Activated T-helper 2 cell treated with anti-CD3 and anti-CD28 coated beads, Interferon-gamma antibody, Interleukin-2, Interleukin-4, amounts not matched to agents 10 μg/mL and 5 μg/mL and 100 μg/mL, durations not matched to agents 14 hours and 24 hours and 36 hours (primary cell): Measurements from ENCODE around the gene ADAM10. TPM values are rescaled to one million over a fixed set of nuclear protein-coding genes. Genes with fewer than 3 reads are reported as not detected.

Experiments used
- DNase-seq: peaks from one replicate; pipeline ENCODE4 v3.0.0; 2021; ENCODE audit warnings: low spot score
- H3K27ac Mint-ChIP-seq: one replicate; pipeline ENCODE4 v1.8.0; 2021; ENCODE audit warnings: mixed read lengths
- H3K27me3 Mint-ChIP-seq: one replicate; pipeline ENCODE4 v1.8.0; 2021; ENCODE audit warnings: low read depth, mixed read lengths
- H3K36me3 Mint-ChIP-seq: one replicate; pipeline ENCODE4 v1.8.0; 2021; ENCODE audit warnings: low read depth, mixed read lengths
- H3K4me1 Mint-ChIP-seq: one replicate; pipeline ENCODE4 v1.8.0; 2021; ENCODE audit warnings: low read depth, mixed read lengths
- H3K4me3 Mint-ChIP-seq: one replicate; pipeline ENCODE4 v1.8.0; 2021; ENCODE audit warnings: low read depth, mild to moderate bottlenecking, moderate library complexity, mixed read lengths
- H3K9me3 Mint-ChIP-seq: one replicate; pipeline ENCODE4 v1.8.0; 2021; ENCODE audit warnings: mixed read lengths
- intact Hi-C: fragments of 100-400 bp; cut with micrococcal nuclease; formaldehyde crosslinking; loops from one replicate; pipeline ENCODE4 v1.15.1; 2023
- total RNA-seq: library from RNA; stranded (reverse); gene quantifications from 2 replicates; pipeline ENCODE4 v1.2.3, GENCODE V29; 2022

The ADAM10 gene
- total RNA-seq, 1 donor from 2014 or later, result 141 TPM

GRCh38 chr15:58701376-58701775, 48.1 kb downstream of the ADAM10 start:
- no peak overlapping the region for H3K4me3 Mint-ChIP-seq
- peak overlapping the region; percentile 26 for H3K27ac Mint-ChIP-seq
- H3K27me3 Mint-ChIP-seq, result no peaks in the 10 kb centered on the region
- H3K36me3 Mint-ChIP-seq, result peaks cover 93% of the 10 kb centered on the region
- DNase-seq, result no peak
- peaks cover 69% of the 10 kb centered on the region for H3K4me1 Mint-ChIP-seq
- intact Hi-C loops, result loop anchor here (10.0 kb wide), 1 partner anchor 107 kb away; no protein-coding TSS in a partner anchor
- peaks cover 60% of the 10 kb centered on the region for H3K9me3 Mint-ChIP-seq

- intact Hi-C loops, result loop anchor here (10.0 kb wide), 1 partner anchor 105 kb away; no protein-coding TSS in a partner anchor
- H3K4me3 Mint-ChIP-seq, result no peak overlapping the region
Measured at GRCh38 chr15:58699769-58700168, 49.7 kb downstream of the ADAM10 start.

DNA sequence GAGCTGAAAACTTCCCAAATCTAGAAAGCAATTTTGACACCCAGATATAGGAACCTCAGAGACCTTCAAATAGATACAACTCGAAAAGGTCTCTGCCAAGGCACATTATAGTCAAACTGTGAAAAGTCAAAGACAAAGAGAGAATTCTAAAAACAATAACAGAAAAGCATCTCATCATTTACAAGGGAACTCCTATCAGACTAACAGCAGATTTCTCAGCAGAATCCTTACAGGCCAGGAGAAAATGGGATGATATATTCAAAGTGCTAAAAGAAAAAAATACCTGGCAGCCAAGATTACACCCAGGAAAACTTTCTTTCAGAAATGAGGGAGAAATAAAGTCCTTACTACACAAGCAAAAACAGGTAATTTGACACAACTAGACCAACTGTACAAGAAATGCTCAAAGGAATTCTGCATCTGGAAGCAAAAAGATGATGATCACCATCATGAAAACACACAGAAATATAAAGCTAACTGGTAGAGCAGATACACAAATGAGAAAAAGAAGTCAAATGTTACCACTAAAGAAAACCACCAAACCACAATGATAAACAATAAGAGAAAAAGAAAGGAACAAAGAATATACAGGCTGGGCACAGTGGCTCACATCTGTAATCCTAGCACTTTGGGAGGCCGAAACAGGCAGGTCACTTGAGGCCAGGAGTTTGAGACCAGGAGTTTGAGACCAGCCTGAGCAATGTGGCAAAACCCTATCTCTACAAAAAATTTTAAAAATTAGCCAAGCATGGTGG, 50.4 kb downstream of the ADAM10 start:
- H3K36me3 Mint-ChIP-seq, result peaks cover 81% of the 10 kb centered on the region
- intact Hi-C loops, result no loop called here

More at GRCh38 chr15:58699769-58700168, 49.7 kb downstream of the ADAM10 start:
- Mint-ChIP-seq H3K27ac (peak overlapping the region; percentile 84), H3K4me1 (peaks cover 66% of the 10 kb centered on the region), H3K9me3 (peaks cover 60% of the 10 kb centered on the region), H3K36me3 (peaks cover 86% of the 10 kb centered on the region), H3K27me3 (no peaks in the 10 kb centered on the region)
- DNase-seq, result no peak

GRCh38 chr15:58697220-58697619, 52.3 kb downstream of the ADAM10 start:
- H3K4me3 Mint-ChIP-seq, result no peak overlapping the region
- H3K36me3 Mint-ChIP-seq, result peaks cover 77% of the 10 kb centered on the region
- H3K27me3 Mint-ChIP-seq, result no peaks in the 10 kb centered on the region
- peaks cover 53% of the 10 kb centered on the region for H3K4me1 Mint-ChIP-seq
- intact Hi-C loops, result no loop called here
- no peak for DNase-seq
- peaks cover 42% of the 10 kb centered on the region for H3K9me3 Mint-ChIP-seq
- H3K27ac Mint-ChIP-seq, result no peak overlapping the region

More for the DNA sequence above, 50.4 kb downstream of the ADAM10 start:
- peaks cover 58% of the 10 kb centered on the region for H3K9me3 Mint-ChIP-seq
- DNase-seq, result no peak
- H3K27ac Mint-ChIP-seq, result peak overlapping the region; percentile 84
- H3K27me3 Mint-ChIP-seq, result no peaks in the 10 kb centered on the region
- peak overlapping the region; percentile 28 for H3K4me3 Mint-ChIP-seq
- H3K4me1 Mint-ChIP-seq, result peaks cover 60% of the 10 kb centered on the region

DNA sequence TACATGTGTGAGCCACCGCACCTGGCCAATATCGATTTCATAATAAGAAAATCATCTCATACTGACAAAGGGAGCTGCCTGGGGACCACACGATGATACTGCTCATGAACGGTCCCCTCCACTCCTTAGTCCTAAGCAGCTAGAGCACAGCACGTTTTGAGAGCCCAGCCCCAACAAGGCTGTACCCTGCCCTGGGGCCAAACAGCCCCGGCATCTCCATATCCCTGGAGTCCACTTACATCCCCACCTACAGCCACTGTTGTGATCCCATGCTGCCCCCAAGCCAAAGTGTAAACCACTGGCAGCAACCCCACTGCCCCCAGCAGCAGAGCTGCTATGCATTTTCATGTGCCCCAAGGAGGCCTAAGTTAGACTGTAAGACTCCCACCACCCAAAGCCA, 52.8 kb downstream of the ADAM10 start:
- peaks cover 38% of the 10 kb centered on the region for H3K9me3 Mint-ChIP-seq
- peaks cover 50% of the 10 kb centered on the region for H3K4me1 Mint-ChIP-seq
- H3K36me3 Mint-ChIP-seq, result peaks cover 73% of the 10 kb centered on the region
- DNase-seq, result no peak
- no peaks in the 10 kb centered on the region for H3K27me3 Mint-ChIP-seq
- H3K27ac Mint-ChIP-seq, result peak overlapping the region; percentile 14
- H3K4me3 Mint-ChIP-seq, result no peak overlapping the region
- intact Hi-C loops, result no loop called here

DNA sequence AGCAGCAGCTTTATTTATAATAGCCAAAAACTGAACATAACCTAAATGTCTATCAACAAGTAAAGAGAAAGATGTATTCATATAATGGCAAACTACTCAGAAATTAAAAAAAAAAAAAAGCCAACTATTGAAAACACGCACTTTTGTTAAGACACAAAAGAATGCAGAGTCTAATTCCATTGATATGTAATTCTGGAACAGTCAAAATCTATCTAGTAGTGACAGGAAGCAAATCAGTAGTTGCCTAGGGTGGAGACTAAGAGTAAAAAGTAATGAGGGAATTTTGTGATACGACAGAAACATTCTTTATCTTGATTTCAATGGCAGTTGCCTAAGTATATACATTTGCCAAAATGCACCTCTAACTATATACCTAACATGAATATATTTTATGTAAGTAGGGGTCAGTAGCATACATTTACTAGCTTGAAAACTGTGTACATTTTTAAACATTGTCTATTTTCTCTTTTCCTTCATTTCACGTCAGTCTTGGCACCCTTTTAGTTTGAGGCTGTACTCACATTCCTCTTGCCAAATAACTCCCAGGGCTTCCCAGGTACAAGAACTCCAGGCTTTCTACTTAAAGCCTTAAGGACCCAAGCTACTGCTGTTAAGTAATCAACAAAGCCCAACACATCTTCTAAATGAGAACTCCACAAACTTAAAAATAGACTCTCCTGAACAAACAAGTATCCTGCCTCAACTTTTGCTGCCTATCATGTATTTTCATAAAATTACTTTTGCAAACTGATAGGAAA, 54.7 kb downstream of the ADAM10 start:
- intact Hi-C loops, result no loop called here
- Mint-ChIP-seq H3K27ac (no peak overlapping the region), H3K9me3 (peaks cover 20% of the 10 kb centered on the region), H3K4me3 (no peak overlapping the region), H3K4me1 (peaks cover 53% of the 10 kb centered on the region), H3K27me3 (no peaks in the 10 kb centered on the region), H3K36me3 (peaks cover 60% of the 10 kb centered on the region)
- DNase-seq, result no peak

DNA sequence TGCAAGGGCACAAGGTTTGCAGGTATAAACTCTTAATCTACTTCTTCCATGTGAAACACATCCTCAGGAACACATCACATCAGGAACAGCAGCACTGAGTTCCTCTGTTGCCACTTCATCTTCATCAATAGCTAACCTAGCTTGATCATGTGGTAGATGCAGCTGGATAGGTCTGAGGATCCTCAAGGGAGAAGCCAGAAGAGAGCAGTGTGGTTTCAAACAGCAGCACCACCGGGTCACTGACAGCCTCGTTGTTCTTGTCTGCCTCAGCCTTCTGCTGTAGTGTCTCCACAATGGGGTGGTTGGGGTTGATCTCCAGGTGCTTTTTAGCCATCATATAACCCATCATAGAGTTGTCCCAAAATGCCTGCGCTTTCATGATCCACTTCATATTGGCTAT, 58.8 kb downstream of the ADAM10 start:
- H3K36me3 Mint-ChIP-seq, result peaks cover 38% of the 10 kb centered on the region
- intact Hi-C loops, result no loop called here
- no peak overlapping the region for H3K27ac Mint-ChIP-seq
- H3K4me1 Mint-ChIP-seq, result peaks cover 39% of the 10 kb centered on the region
- no peak overlapping the region for H3K4me3 Mint-ChIP-seq
- no peak for DNase-seq
- H3K9me3 Mint-ChIP-seq, result no peaks in the 10 kb centered on the region
- no peaks in the 10 kb centered on the region for H3K27me3 Mint-ChIP-seq

DNA sequence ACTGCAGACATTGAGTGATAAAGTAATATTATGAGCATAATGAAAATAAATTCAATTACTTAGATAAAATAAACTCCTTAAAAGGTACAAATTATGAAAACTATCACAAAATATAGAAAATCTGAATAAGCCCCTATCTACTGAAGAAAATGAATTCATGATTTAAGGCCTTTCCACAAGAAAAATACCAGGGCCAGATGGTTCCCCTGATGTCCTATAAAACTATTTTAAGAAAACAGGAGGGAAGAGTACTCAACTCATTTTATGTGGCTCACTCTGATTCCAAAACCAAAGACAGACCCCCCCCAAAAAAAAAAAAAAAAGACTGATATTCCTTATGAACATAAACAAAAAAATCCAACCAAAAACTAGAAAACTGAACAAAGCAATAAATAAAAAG, 59.9 kb downstream of the ADAM10 start:
- DNase-seq, result no peak
- H3K4me1 Mint-ChIP-seq, result peaks cover 33% of the 10 kb centered on the region
- no peaks in the 10 kb centered on the region for H3K27me3 Mint-ChIP-seq
- intact Hi-C loops, result no loop called here
- H3K4me3 Mint-ChIP-seq, result no peak overlapping the region
- no peaks in the 10 kb centered on the region for H3K9me3 Mint-ChIP-seq
- H3K36me3 Mint-ChIP-seq, result peaks cover 37% of the 10 kb centered on the region
- H3K27ac Mint-ChIP-seq, result no peak overlapping the region

DNA sequence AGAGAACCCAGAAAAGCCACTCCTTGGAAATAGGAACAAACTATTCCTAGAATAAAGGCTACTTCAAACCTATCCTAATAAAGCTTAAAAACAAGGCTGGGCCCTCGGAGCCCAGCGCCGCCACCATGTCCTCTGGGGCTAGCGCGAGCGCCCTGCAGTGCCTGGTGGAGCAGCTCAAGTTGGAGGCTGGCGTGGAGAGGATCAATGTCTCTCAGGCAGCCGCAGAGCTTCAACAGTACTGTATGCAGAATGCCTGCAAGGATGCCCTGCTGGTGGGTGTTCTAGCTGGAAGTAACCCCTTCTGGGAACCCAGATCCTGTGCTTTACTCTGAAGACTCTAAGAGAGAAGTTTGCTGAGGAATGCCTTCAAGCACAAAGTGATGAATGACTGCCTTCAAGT, 63.2 kb downstream of the ADAM10 start:
- Mint-ChIP-seq H3K9me3 (no peaks in the 10 kb centered on the region), H3K27ac (no peak overlapping the region), H3K36me3 (peaks cover 33% of the 10 kb centered on the region), H3K27me3 (no peaks in the 10 kb centered on the region), H3K4me3 (no peak overlapping the region), H3K4me1 (peaks cover 42% of the 10 kb centered on the region)
- intact Hi-C loops, result no loop called here
- DNase-seq, result no peak

DNA sequence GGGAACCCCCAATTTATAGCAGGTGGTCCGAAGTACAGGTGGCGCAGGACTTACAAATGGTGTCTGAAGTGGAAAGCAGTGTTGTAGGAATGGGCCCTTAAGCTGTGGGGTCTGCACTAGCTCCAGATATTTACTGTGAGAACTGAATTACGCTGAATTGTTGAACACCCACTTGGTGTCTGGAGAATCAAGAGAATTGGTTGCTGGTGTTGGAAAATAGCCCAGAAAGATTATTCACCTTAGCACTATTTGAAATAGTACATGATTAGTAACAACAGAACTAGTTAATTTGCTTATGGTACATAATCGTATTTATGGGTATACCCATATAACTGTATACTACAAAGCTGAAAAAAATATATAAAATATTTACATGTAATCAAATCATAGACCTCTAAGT, 64.8 kb downstream of the ADAM10 start:
- Mint-ChIP-seq H3K27ac (no peak overlapping the region), H3K4me3 (no peak overlapping the region), H3K27me3 (no peaks in the 10 kb centered on the region), H3K36me3 (peaks cover 34% of the 10 kb centered on the region), H3K9me3 (no peaks in the 10 kb centered on the region), H3K4me1 (peaks cover 32% of the 10 kb centered on the region)
- intact Hi-C loops, result no loop called here
- no peak for DNase-seq

- Mint-ChIP-seq H3K9me3 (no peaks in the 10 kb centered on the region), H3K27me3 (no peaks in the 10 kb centered on the region), H3K4me3 (no peak overlapping the region), H3K27ac (no peak overlapping the region), H3K36me3 (peaks cover 32% of the 10 kb centered on the region), H3K4me1 (peaks cover 31% of the 10 kb centered on the region)
- intact Hi-C loops, result no loop called here
- no peak for DNase-seq
Measured at GRCh38 chr15:58684036-58684710, 65.3 kb downstream of the ADAM10 start.

DNA sequence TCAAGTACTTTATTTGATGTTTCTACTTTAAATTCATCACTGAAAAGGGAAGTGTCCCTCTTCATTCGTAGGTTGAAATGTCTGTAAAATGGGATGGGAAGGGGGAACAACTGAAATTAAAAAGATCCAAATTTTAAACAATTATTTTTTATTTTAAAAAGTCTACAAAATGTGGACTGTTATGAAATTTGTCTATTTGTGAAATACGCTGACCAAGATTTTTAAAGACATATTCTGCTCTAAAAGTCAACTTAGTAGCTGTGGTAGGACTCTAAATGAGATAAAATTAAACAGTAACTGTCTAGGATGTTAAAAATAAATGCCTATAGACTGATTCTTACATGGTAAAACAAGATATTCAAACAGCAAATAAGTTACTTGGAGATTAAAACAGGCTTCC, 67.3 kb downstream of the ADAM10 start:
- Mint-ChIP-seq H3K27ac (no peak overlapping the region), H3K27me3 (no peaks in the 10 kb centered on the region)
- intact Hi-C loops, result no loop called here

DNA sequence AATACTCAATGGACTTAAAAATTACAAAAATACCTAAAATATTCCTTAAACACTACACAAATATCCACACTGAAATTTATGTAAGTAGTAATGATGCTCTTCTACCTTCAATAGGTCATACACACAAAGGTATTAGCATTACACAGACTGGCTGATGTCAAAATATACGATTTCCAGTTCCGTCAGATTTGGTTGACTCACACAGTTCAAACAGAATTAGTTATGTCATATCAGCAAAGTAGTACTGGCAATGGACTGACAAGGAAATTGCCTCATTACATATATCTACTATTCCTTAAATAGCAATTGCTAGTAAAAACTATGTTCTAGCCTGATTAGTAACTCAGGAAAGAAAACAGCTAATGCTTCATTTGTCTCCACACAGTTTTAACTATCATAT, 70.8 kb downstream of the ADAM10 start:
- Mint-ChIP-seq H3K4me1 (peaks cover 22% of the 10 kb centered on the region), H3K27ac (no peak overlapping the region), H3K4me3 (no peak overlapping the region), H3K9me3 (no peaks in the 10 kb centered on the region), H3K27me3 (no peaks in the 10 kb centered on the region), H3K36me3 (peaks cover 29% of the 10 kb centered on the region)
- no peak for DNase-seq
- intact Hi-C loops, result no loop called here

More for the DNA sequence above, 67.3 kb downstream of the ADAM10 start:
- peaks cover 32% of the 10 kb centered on the region for H3K4me1 Mint-ChIP-seq
- H3K9me3 Mint-ChIP-seq, result no peaks in the 10 kb centered on the region
- peaks cover 32% of the 10 kb centered on the region for H3K36me3 Mint-ChIP-seq
- DNase-seq, result no peak
- H3K4me3 Mint-ChIP-seq, result no peak overlapping the region
